ENCODE results near the gene RNF20.
"Not testable (repeated sequence)": the region's sequence is repeated elsewhere in the genome, so short reads cannot be mapped to it uniquely, and the experiment has no call there.

The RNF20 gene

DNA sequence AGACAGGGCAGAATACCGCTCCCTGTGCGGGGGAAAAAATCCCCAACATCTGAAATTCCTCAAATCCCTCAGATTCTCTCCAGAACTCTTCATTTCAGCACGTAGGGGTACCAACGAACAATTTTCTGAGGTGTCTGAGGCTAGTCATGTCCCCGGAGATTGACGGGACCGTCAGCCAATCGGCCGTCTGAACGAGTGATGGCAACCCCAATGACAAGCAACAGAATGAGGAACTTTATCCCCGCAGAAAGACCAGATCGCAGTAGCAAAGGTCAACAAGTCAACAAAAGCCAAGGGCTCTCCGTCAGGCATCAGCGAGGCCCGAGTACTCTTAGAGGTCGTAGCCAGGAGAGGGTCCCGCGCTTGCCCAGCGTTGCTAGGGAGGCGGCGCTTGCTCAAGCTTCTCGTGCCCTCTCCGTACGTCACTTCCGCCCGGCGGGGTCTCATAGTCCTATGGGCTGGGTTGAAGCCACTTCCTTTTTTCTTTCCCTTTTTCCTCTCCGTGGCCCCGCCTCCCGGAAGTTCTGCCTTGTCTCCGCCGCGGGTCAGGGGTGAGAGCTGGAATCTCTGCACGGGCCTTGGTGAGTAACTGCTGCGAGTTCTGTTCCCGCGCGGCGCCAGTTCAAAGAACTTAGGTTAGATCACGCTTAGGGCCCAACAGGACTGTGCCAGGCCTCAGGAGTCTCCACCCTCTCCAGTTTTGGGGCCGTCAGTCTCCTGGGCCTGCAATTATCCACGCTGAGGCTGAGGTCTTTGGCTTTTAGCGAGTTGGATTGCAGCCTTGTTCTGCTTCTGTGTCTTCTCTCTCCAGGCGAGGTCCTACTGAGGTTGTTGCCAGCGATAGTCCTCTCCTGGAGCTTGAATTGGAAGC, at the start of gene RNF20:
RNF20 (plus strand) TSS at position 520 of the 871 bp plus-strand sequence. CDS start 1,571 bp downstream, outside the sequence.
- DNase-seq (ENCODE audit: low spot score): peak; percentile 99

DNA sequence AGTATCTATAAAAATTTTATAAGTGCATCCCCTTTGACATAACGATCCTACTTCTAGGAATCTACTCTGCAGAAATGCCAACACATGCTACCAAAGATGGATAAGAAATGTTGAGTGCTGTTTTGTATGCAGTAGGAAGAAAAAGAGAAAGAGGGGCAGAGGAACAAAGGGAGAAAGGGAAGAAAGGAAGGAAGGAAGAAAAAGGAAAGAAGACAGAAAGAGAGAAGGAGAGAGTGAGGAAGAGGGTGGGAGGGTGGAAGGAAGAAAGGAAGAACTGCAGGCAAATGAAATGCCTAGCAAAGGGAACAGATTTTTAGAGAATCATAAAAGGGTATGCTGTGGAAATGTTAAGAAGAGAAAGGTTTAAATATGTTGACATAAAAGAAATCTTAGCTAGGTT, 49.6 kb upstream of the RNF20 start:
- no peak for DNase-seq (ENCODE audit: low spot score)

GRCh38 chr9:101485924-101486692, 47.5 kb upstream of the RNF20 start:
- peak; percentile 66 for DNase-seq (ENCODE audit: low spot score)

DNA sequence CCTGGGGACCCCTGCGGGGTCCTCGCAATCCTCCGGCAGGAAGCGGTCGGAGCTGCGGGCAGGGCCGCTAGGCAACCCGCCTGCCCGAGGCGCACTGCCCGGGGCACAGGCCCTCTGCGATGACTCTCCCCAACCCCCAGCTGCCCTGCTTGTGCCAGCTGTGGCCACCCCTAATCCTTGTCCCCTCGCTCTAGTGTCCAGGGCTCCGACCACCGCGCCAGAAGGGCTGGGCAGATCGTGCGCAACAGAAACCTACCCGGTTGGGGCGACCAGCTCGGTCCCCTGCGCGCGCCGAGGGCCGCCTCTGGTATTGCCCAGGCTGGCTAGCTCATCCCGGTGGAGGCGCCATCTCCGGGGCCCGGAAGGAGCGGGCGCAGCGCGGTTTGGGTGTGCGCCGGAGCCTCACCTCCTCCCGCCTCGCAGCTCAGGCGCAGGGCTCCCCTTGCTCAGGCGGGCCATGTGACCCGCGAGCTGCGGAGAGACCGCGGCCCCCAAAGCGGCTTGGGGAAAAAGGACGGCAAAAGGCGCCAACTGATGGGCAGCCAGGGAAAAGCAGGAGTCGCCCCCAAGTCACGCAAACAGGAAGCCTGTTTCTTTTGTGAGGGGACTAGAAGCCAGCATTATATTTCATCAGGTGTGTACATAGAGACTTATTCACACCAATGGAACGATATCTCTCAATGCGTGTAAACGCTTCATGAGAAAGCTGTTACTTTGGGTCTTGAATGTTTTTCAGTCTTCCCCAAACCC, 46.8 kb upstream of the RNF20 start:
- DNase-seq (ENCODE audit: low spot score): peak; percentile 74

- DNase-seq (ENCODE audit: low spot score): no peak
Measured at GRCh38 chr9:101487443-101487840, 46.2 kb upstream of the RNF20 start.

- DNase-seq (ENCODE audit: low spot score): no peak
Measured at GRCh38 chr9:101495810-101496209, 37.8 kb upstream of the RNF20 start.

DNA sequence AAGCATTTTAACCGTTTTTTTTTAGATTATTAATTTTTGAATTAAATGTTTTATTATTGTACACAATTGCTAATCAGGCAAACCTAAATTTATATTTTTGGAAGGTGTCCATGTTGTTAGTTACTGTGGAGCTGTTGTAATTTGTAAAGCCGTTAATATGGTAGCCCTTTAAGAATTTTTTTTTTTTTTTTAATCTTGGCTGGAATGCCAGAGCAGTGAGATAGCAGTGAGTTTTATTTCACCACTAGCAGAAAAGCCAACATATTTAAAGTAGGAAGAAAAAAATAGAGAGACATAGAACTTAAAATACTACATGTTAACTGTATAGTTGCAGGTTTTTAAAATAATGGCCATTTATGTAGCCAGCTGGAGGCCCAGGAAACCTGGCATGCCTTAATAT, 35.3 kb upstream of the RNF20 start:
- DNase-seq (ENCODE audit: low spot score): no peak

GRCh38 chr9:101504188-101504587, 29.5 kb upstream of the RNF20 start:
- DNase-seq (ENCODE audit: low spot score): no peak

- DNase-seq (ENCODE audit: low spot score): no peak
Measured at GRCh38 chr9:101508211-101508610, 25.4 kb upstream of the RNF20 start.

- DNase-seq (ENCODE audit: low spot score): no peak
Measured at GRCh38 chr9:101509572-101509971, 24.1 kb upstream of the RNF20 start.

GRCh38 chr9:101510459-101510858, 23.2 kb upstream of the RNF20 start:
- no peak for DNase-seq (ENCODE audit: low spot score)

GRCh38 chr9:101511009-101511408, 22.6 kb upstream of the RNF20 start:
- no peak for DNase-seq (ENCODE audit: low spot score)

DNA sequence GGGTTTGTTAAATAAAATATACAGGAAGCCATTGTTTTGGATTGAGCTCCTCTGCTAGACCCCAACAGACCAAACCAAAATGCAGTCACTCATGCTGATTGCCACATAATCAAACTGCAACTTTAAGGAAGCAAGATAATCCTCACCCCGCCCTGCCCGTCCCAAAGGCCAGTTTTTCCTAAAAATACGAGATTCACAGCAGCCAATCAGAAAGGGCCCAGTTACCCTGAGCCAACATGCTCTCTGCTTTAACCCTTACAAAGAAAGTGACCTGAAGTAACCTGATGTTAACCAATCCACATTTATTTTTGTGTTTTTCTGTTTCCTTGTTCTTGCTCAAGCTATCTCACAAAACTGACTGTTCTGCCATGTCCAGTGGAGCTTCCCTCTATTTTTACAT, 21.5 kb upstream of the RNF20 start:
- DNase-seq (ENCODE audit: low spot score): no peak

DNA sequence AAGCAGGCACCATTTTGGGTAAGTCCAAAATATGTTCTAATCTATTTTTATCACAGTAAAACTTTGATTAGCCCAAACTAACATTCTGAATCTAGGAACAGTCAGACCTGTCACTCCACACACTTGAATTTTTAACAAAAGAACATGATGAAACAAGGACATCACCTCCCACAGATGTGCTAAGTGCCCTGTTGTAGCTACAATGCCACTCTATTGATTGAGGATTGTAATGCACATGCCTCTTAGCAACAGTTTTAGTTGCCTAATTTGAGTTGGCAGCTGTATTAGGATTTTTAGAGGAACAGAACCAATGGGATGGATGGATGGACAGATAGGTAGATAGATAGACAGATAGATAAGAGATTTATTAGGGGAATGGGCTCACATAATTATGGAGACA, 20.3 kb upstream of the RNF20 start:
- no peak for DNase-seq (ENCODE audit: low spot score)

GRCh38 chr9:101514071-101514470, 19.6 kb upstream of the RNF20 start:
- DNase-seq (ENCODE audit: low spot score): no peak

DNA sequence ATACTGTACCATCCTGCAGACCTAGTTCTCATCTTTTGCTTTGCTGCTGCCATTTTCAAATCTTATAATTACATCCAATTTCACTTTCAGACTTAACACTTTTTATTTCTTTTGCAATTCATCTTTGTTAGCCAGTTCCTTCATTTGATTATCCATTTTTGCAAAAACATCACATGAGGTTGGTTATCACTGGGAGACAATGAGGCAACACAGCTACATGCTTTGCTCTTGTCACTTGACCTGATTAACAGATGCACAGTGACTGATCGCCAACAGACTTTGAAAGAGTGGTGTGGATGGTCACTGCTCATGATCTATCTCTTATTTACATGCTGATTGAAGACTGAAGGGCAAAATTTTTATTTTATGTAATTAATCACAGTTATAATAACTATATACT, 17.0 kb upstream of the RNF20 start:
- DNase-seq (ENCODE audit: low spot score): no peak

- not testable (repeated sequence) for DNase-seq (ENCODE audit: low spot score)
Measured at GRCh38 chr9:101518489-101518888, 15.2 kb upstream of the RNF20 start.

DNA sequence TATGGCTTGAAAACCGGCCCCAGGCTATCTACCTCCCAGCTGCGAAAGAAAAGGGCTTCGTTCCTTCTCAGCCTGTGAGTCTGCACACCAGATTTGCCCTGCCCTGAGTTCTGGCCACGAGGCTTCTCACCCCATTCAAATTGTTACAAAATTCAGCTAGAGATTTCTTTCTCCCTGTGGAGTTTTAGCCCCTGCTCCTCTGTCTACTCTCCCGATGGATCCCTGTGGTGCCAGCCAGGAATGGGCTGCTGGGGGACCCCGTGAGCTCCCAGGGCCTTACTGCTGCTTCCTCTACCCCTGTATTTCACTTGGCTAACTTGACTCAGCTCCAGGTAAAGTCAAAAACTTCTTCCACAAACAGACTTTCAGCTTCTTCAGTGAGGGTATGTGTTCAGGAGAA, 9.3 kb upstream of the RNF20 start:
- no peak for DNase-seq (ENCODE audit: low spot score)

DNA sequence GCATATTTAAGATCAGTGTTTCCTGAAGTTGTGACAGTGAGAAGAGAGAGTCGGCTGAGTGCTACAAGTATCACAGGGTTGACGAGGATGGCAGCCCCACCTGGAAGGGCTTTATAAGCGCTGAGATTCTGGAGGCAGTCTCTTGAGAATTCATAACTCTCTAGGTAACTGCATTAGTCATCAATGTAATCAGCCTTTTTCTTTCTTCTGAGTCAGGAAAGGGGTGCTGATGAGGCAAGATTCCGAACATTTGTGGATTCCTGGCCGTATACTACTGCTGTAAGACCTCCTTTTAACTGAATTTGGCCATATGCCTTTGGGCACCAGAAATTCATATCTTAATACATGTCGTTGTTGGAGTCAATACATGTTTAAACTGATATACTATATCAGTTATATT, 6.6 kb upstream of the RNF20 start:
- no peak for DNase-seq (ENCODE audit: low spot score)

DNA sequence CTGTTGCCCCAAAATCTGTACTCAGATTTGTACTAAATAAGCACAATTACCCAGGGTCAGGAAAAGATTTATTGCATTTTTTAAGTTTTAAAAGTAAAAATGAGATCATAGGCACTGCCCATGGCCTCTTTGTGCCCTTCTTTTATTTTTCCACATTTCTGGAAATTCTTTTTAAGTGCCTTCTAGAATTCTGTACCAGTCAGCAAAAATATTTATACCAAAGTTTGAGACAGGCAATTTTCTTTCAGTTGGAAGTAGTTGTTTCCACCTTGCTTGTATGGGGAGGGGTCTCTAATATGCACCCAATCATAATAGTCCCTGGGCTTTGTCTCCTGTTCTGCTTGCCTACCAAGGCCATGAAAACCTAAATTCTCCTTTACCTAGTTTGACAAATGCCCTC, 5.6 kb upstream of the RNF20 start:
- no peak for DNase-seq (ENCODE audit: low spot score)

DNA sequence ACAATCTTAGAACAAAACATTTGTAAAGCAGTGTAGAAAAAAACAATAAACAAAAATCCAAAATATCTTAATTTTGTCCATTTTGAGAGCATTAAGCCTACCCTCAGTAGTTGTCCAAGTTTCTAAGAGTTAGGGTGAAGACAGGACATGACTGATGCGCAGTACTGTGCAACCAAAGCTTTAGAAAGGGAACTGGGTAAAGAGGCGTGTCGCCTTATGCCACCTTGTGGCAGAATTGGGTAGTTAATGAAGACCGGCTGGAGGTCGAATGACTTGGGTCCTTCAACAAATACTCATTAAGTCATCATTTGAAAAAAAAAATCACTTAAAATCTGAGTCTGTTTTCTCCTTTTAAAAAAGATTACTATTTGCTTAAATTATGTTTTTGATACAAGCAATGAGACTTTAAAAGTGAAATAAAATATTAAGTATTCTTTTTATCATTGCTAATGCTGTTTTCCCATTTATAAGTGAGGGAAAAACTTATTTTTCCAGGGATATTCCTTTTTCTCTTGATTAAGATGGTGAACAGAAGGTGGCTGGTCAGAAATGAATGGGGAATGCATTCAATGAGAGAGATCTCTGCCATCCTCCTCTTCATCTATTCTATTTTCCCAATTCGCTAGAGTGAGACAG, 3.5 kb upstream of the RNF20 start:
- no peak for DNase-seq (ENCODE audit: low spot score)

GRCh38 chr9:101536351-101536750, 2.7 kb downstream of the RNF20 start:
- no peak for DNase-seq (ENCODE audit: low spot score)
